Endothelial cell (in vitro differentiated cells): ENCODE data around the gene ATRNL1. TPM values are rescaled to one million over a fixed set of nuclear protein-coding genes. Genes with fewer than 3 reads are reported as not detected.

ENCODE experiments used
- DNase-seq: peaks from one replicate; pipeline ENCODE4 v3.0.0; 2021; ENCODE audit warnings: low spot score
- H3K27ac Mint-ChIP-seq: one replicate; pipeline ENCODE4 v1.8.0; 2021; ENCODE audit warnings: mixed read lengths, inconsistent platforms; ENCODE audit not compliant: unreplicated experiment
- H3K27me3 Mint-ChIP-seq: one replicate; pipeline ENCODE4 v1.8.0; 2021; ENCODE audit warnings: mild to moderate bottlenecking, moderate library complexity, mixed read lengths, inconsistent platforms; ENCODE audit not compliant: unreplicated experiment
- H3K36me3 Mint-ChIP-seq: one replicate; pipeline ENCODE4 v1.8.0; 2021; ENCODE audit warnings: mild to moderate bottlenecking, low read depth, mixed read lengths, inconsistent platforms; ENCODE audit not compliant: unreplicated experiment
- H3K4me1 Mint-ChIP-seq: one replicate; pipeline ENCODE4 v1.8.0; 2021; ENCODE audit warnings: mild to moderate bottlenecking, mixed read lengths, inconsistent platforms; ENCODE audit not compliant: unreplicated experiment
- H3K4me3 Mint-ChIP-seq: one replicate; pipeline ENCODE4 v1.8.0; 2021; ENCODE audit warnings: mild to moderate bottlenecking, mixed read lengths, inconsistent platforms; ENCODE audit not compliant: unreplicated experiment
- H3K9me3 Mint-ChIP-seq: one replicate; pipeline ENCODE4 v1.8.0; 2021; ENCODE audit warnings: mixed read lengths, inconsistent platforms; ENCODE audit not compliant: unreplicated experiment
- CTCF ChIP-seq: fragments of 200-600 bp; sonication (generic); IDR thresholded peaks from one replicate; pipeline ENCODE4 v1.5.0; 2021; ENCODE audit warnings: antibody characterized with exemption; ENCODE audit not compliant: unreplicated experiment
- total RNA-seq: library from RNA; stranded (reverse); fragmentation: NEBNext Ultra II Directional; extraction: Animal tissue kit (Norgen Biotek cat#: 25700); gene quantifications from one replicate; pipeline ENCODE4 v1.2.1, GENCODE V29; 2021; ENCODE audit not compliant: unreplicated experiment

The ATRNL1 gene
- total RNA-seq, 1 donor from 2014 or later, result 32.5 TPM

- H3K27ac Mint-ChIP-seq, result no peak overlapping the region
- DNase-seq, result no peak
- H3K4me1 Mint-ChIP-seq, result peaks cover 3% of the 10 kb centered on the region
- H3K27me3 Mint-ChIP-seq, result no peaks in the 10 kb centered on the region
- no peak for TF ChIP-seq CTCF
- no peaks in the 10 kb centered on the region for H3K36me3 Mint-ChIP-seq
- no peak overlapping the region for H3K4me3 Mint-ChIP-seq
- no peaks in the 10 kb centered on the region for H3K9me3 Mint-ChIP-seq
These were observed 853.9 kb downstream of the ATRNL1 start for GRCh38 chr10:115947104-115947503.

GRCh38 chr10:115948465-115948864 is 855.3 kb downstream of the ATRNL1 start:
- no peaks in the 10 kb centered on the region for H3K4me1 Mint-ChIP-seq
- no peak overlapping the region for H3K4me3 Mint-ChIP-seq
- no peaks in the 10 kb centered on the region for H3K27me3 Mint-ChIP-seq
- H3K9me3 Mint-ChIP-seq, result no peaks in the 10 kb centered on the region
- H3K36me3 Mint-ChIP-seq, result no peaks in the 10 kb centered on the region
- no peak overlapping the region for H3K27ac Mint-ChIP-seq
- DNase-seq, result no peak
- peak; percentile 36 for TF ChIP-seq CTCF

DNA sequence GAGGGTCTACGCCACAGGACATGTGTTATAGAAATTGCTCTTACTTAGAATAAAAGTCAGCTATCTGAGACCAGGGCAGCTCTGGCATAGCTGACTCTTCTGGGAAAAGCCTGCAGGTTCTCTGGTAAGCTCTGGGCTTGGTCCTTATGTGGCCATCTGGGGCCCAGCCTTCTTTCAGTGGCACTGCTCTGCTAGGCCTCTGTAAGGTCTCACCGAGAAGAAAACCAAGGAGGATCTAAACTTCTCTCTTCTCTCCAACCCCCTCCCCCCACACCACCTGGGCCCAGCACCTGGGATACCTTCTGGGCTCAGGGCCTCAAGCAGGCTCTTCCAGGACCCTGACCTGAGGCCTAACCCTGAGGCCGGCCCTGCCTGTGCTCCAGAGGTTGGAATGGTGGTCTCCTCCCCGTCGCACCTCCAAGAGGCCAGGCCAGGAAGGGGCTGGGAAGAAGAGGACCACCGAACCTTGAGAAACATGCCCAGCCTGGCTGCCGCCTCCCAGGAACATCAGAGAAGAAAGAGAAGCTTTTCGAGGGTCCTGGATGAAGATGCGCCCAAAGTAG is 856.2 kb downstream of the ATRNL1 start:
- Mint-ChIP-seq H3K27me3 (no peaks in the 10 kb centered on the region), H3K4me3 (no peak overlapping the region), H3K27ac (no peak overlapping the region), H3K4me1 (no peaks in the 10 kb centered on the region), H3K9me3 (no peaks in the 10 kb centered on the region), H3K36me3 (no peaks in the 10 kb centered on the region)
- TF ChIP-seq CTCF, result no peak
- no peak for DNase-seq

GRCh38 chr10:115950320-115950719 is 857.2 kb downstream of the ATRNL1 start:
- no peaks in the 10 kb centered on the region for H3K4me1 Mint-ChIP-seq
- H3K36me3 Mint-ChIP-seq, result no peaks in the 10 kb centered on the region
- H3K27me3 Mint-ChIP-seq, result no peaks in the 10 kb centered on the region
- no peak overlapping the region for H3K27ac Mint-ChIP-seq
- no peak overlapping the region for H3K4me3 Mint-ChIP-seq
- DNase-seq, result no peak
- H3K9me3 Mint-ChIP-seq, result no peaks in the 10 kb centered on the region
- TF ChIP-seq CTCF, result no peak

DNA sequence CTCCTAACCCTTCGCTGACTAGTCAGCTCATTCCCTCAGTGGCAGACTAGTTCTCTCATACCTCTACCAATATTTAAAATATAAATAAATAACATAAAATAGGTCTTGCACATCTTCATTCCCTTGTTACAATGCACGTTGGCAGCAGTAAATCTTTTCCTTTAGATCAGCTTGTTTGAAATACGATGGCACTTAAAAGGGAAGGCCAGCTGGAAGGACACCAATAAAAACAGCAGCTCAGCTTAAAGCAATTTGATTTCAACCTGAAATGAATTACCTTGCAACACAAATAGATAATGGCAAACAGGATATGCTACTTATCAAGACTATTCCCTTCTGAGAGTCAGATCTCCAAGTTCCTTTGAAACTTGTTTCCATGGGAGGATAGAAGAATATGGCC is 858.1 kb downstream of the ATRNL1 start:
- Mint-ChIP-seq H3K27me3 (no peaks in the 10 kb centered on the region), H3K4me1 (no peaks in the 10 kb centered on the region), H3K9me3 (no peaks in the 10 kb centered on the region), H3K4me3 (no peak overlapping the region), H3K36me3 (no peaks in the 10 kb centered on the region), H3K27ac (no peak overlapping the region)
- no peak for TF ChIP-seq CTCF
- no peak for DNase-seq
